Thyroid gland (tissue), 4 donors: ENCODE measurements around the gene RBM39. TPM values are rescaled to one million over a fixed set of nuclear protein-coding genes. Genes with fewer than 3 reads are reported as not detected.

ENCODE experiments used
- DNase-seq, 2 donors: peaks; one replicate each; pipeline ENCODE4 v3.0.0-alpha.2; 2019
- H3K27ac ChIP-seq, 3 donors: fragments of 200-600 bp; sonication (generic); 1 replicate in 2 of 3; 2 replicates in 1 of 3; pipeline ENCODE4 v1.5.1; 2016 to 2019; ENCODE audit warnings: mild to moderate bottlenecking in 1 of 3, moderate library complexity in 1 of 3
- H3K27me3 ChIP-seq: fragments of 200-600 bp; sonication (generic); one replicate; pipeline ENCODE4 v1.5.1; 2019
- H3K36me3 ChIP-seq, 2 donors: fragments of 200-600 bp; sonication (generic); one replicate each; pipeline ENCODE4 v1.5.1; 2016 to 2019
- H3K4me1 ChIP-seq, 2 donors: fragments of 200-600 bp; sonication (generic); one replicate each; pipeline ENCODE4 v1.5.1; 2017 to 2019
- H3K4me3 ChIP-seq, 3 donors: fragments of 200-600 bp; sonication (generic); replicated peaks in 1 of 3; 1 replicate in 2 of 3; 2 replicates in 1 of 3; pipeline ENCODE4 v1.5.1; 2016; ENCODE audit warnings: mild to moderate bottlenecking in 1 of 3
- H3K9me3 ChIP-seq: fragments of 200-600 bp; sonication (generic); one replicate; pipeline ENCODE4 v1.5.1; 2017
- CTCF ChIP-seq, 6 experiments: fragments of 200-600 bp in 3 of 6; fragments of 450-650 bp in 3 of 6; sonication (generic) in 3 of 6; IDR thresholded peaks; one replicate each; pipeline ENCODE4 v1.5.1; 2016 to 2019; ENCODE audit warnings: antibody characterized with exemption in 6 of 6, mild to moderate bottlenecking in 2 of 6, inconsistent platforms in 1 of 6, moderate library complexity in 1 of 6
- POLR2A ChIP-seq, 2 donors: fragments of 450-650 bp; IDR thresholded peaks; one replicate each; pipeline ENCODE4 v1.6.1; 2017; ENCODE audit warnings: antibody characterized with exemption in 2 of 2, mild to moderate bottlenecking in 2 of 2, moderate library complexity in 1 of 2
- WGBS, 2 donors: methylation state at CpG; one replicate each; pipeline ENCODE4 v1.1.5; 2017; 5-methylcytosine and 5-hydroxymethylcytosine counted together
- intact Hi-C: fragments of 100-400 bp; cut with DNase I; formaldehyde crosslinking; loops from one replicate; pipeline ENCODE4 v1.15.1; 2023
- small RNA-seq: library from RNA; depleted of rRNA; stranded (forward); fragments of <200 nt; gene quantifications from one replicate; pipeline ENCODE3, GENCODE V24; 2016
- total RNA-seq, 4 donors: library from RNA; depleted of rRNA; stranded (reverse); fragments of >200 nt; gene quantifications; one replicate each; pipeline ENCODE4 v1.2.3, GENCODE V29; 2016

RBM39 gene
- total RNA-seq, 4 donors from 2014 or later: 315 to 475 (median 368) TPM

- peaks cover 17 to 20% of the 10 kb centered on the region in 2 donors for H3K4me1 ChIP-seq
- H3K4me3 ChIP-seq: no peak overlapping the region
- H3K27me3 ChIP-seq: no peaks in the 10 kb centered on the region
- 92 to 96% methylated on average over 4 of the region's 4 CpGs for WGBS, 2 donors
- TF ChIP-seq CTCF (IDR thresholded peaks at IDR 0.05) (no peak), POLR2A (IDR thresholded peaks at IDR 0.05) (no peak)
- intact Hi-C loops: no loop called here
- DNase-seq: no peak
- H3K36me3 ChIP-seq: peaks cover 17 to 21% of the 10 kb centered on the region in 2 donors
- no peak overlapping the region for H3K27ac ChIP-seq
- no peaks in the 10 kb centered on the region for H3K9me3 ChIP-seq
Observed at GRCh38 chr20:35653893-35654292, 88.2 kb downstream of the RBM39 start.

Small RNA genes within 50 kb of the gene (small RNA-seq; reads per million reads assigned to genes)
- gene RF00026: not detected

Other genes with a start within 250 kb of the RBM39 start
- gene C20orf173, start 212.6 kb downstream of the RBM39 start, total RNA-seq: not detected
- 100 to 1,000 TPM; 194 to 419 (median 250) TPM for gene ERGIC3, start 200.2 kb downstream of the RBM39 start, total RNA-seq
- 1 to 10 TPM; 2.3 to 6.6 (median 5.5) TPM for gene SPAG4, start 126.4 kb downstream of the RBM39 start, total RNA-seq
- 100 to 1,000 TPM in 3 of 4 donors, 10 to 100 TPM in 1; 80.6 to 166 (median 131) TPM for gene CPNE1, start 77.4 kb downstream of the RBM39 start, total RNA-seq
- gene RBM12, start 77.4 kb downstream of the RBM39 start, total RNA-seq: 10 to 100 TPM; 30.5 to 44.9 (median 35.7) TPM
- 10 to 100 TPM; 21.1 to 45.5 (median 36.3) TPM for gene NFS1, start 42.9 kb downstream of the RBM39 start, total RNA-seq
- gene ROMO1, start 42.9 kb downstream of the RBM39 start, total RNA-seq: 100 to 1,000 TPM in 3 of 4 donors, 10 to 100 TPM in 1; 64.7 to 402 (median 229) TPM
- 10 to 100 TPM; 28.0 to 51.7 (median 35.2) TPM for gene PHF20, start 29.8 kb upstream of the RBM39 start, total RNA-seq
- 100 to 1,000 TPM in 3 of 4 donors, 10 to 100 TPM in 1; 88.4 to 182 (median 125) TPM for gene SCAND1, start 212.2 kb upstream of the RBM39 start, total RNA-seq
- gene CNBD2, start 226.3 kb upstream of the RBM39 start, total RNA-seq: 1 to 10 TPM; 3.0 to 4.5 (median 3.8) TPM